GM20431 (cell line): ENCODE results near the gene KATNB1.
"Not testable (repeated sequence)": the region's sequence is repeated elsewhere in the genome, so short reads cannot be mapped to it uniquely, and the experiment has no call there.

Experiments used
- in situ Hi-C: fragments of 300-500 bp; cut with MseI, MboI; formaldehyde crosslinking; loops from one replicate; pipeline ENCODE4 v1.15.0; 2020; ENCODE audit warnings: low sequenced_read_pairs; ENCODE audit not compliant: unreplicated experiment

KATNB1 gene

GRCh38 chr16:57764341-57765159 is 29.0 kb downstream of the KATNB1 start:
- in situ Hi-C loops, result no loop called here

DNA sequence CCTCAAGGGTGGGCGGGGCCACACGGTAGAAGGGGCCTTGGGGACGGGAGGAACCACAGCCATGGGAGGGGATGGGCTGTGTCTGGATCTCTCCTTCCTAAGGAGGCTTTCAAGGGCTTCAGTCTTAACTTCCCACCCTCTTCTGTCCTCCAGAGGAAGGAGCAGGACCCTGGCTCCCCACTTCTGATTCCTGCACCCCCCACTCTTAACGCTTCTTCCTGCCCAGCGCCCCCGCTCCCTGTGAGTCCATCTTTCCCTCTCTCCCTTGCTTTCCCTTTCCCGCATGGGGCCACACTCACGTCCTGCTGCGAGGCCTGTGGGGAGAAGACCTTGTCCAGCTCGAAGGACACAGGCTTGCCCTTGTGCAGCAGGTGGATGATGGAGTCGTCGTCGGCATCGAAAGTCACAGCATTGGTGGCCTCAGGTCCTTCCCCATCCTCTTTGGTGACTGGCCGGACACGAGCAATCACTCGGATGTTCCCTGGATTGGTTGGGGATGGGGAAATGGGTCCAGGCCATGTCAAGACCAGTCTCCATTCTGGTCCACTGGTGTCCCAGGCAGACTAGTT is 29.7 kb downstream of the KATNB1 start:
- in situ Hi-C loops, result no loop called here

- in situ Hi-C loops, result no loop called here
Observed at GRCh38 chr16:57766714-57767348, 31.3 kb downstream of the KATNB1 start.

- in situ Hi-C loops, result no loop called here
Observed at GRCh38 chr16:57769541-57770145, 34.1 kb downstream of the KATNB1 start.

- in situ Hi-C loops, result no loop called here
Observed at GRCh38 chr16:57770361-57770760, 34.8 kb downstream of the KATNB1 start.

DNA sequence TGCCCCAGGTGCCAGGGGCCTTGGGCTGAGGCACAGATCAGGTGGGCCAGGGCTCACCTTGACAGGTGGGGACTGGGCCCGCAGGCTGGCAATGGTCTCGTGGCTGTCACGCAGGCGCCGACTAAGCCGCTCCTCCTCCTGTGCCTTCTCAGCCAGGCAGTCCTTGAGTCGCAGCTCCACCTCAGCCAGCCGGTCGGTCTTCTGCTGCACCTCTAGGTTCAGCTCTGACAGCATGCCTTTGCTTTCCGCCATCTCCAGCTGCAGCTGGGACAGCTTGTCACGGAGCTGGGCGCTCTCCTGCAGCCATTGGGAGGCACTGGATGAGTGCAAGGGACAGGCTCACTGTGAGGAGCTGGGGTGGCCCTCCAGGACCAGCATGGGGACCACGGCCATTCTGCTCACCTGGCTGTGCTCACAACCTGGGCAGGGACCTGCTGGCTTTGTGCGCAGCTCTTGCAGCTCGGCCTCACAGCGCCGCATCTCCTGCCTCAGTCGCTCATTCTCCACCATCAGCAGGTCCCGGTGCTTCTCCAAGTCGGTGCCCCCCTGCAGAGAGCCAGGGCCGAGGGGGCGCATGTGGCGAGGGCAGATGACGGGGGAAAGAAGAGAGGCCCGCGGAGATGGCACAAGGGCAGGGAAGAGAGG is 35.7 kb downstream of the KATNB1 start:
- in situ Hi-C loops, result no loop called here

DNA sequence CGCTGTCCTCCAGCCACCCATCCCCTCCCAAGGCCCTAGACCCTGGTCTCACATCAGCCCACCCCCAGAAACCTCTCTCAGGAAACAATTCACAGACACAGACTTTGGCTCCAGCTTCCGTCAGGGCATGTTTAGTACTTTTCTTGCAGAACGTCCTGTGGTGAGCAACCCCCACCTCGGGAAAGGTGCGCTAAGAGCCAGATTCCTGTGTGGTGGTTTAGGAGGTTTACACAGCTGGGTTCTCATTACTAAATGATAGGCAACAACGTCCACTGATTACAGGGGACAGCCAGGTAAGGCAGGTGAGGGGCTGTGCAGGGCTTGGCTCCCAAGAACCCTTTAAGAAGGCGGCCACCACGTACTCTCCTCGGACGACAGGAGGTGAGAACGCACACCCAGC is 37.4 kb downstream of the KATNB1 start:
- in situ Hi-C loops, result no loop called here

GRCh38 chr16:57773655-57774295 is 38.2 kb downstream of the KATNB1 start:
- in situ Hi-C loops, result no loop called here

DNA sequence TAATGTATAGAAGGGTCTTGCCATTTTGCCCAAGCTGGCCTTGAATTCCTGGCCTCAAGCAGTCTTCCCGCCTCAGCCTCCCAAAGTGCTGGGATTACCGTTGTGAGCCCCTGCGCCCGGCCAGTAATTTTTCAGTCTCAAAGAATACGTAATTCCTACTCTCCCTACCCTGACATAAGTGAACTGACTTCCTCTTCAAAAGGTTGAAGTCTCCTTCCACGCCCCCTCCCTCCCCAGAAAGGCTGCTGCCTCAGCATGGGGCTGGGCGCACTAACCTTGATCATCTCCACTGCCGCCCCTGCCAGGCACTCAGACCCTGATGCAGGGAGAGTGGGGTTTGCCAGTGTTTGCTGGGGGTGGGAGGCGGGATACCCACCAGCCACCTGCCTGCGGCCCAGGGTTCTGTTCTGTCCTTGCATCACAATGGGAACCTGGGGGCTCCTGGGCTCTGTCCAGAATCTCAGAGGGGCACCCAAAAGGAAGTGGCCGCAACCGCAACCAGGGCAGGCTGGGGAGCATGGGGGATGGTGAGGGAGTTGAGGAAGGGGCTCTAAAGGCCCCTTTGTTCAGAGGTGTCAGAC is 39.2 kb downstream of the KATNB1 start:
- in situ Hi-C loops, result no loop called here

DNA sequence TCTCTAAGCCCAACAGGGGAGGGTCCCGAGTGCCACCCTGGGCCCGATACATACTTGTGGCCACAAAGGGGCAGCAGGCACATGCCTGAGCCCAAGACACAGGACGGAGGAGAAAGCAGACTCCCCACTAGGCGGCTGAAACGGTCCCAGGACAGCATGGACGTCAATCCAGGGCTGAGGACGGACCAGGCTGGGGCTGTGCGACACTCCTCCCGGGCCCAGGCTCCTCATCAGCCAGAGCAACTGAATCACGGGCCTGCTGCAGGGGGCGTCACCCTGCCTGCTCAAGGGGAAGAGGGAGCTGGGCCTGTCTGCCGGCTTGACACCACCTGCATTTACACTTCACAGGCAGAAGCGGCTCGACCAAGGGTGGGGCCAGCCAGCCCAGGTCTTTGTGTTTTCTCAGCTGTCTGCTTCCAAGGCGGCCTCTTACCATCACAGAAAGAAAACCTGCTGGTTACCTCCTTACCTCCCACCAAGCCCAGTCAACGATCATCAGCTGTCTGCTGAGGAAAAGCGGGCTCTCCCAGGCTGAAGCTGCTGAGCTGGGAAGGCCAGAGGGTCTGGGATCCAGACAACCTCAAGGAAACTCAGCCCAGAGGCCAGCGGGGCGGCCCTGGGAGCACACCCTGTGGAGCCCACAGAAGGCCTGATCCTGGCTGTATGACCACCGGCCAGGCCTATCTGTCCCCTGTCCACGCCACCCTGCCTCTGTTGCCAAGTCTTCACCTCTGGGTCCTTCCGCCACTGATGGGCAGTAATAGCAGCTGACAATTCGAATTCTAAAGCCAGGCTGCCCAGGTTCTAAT is 40.3 kb downstream of the KATNB1 start:
- in situ Hi-C loops, result no loop called here

DNA sequence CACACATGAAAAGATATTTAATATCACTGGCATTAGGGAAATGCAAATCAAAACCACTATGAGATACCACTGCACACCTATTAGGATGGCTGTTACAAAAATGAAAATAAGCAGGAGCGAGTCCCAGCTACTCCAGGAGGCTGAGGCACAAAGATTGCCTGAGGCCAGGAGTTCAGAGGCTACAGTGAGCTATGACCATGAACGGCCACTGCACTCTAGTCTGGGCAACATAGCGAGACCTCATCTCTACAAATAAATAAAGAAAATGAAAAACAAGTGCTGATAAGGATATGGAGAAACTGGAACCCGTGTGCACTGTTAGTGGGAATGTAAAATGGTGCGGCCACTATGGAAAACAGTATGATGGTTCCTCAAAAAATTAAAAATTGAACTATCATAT is 43.1 kb downstream of the KATNB1 start:
- in situ Hi-C loops, result no loop called here

GRCh38 chr16:57779836-57780235 is 44.3 kb downstream of the KATNB1 start:
- in situ Hi-C loops, result not testable (repeated sequence)

DNA sequence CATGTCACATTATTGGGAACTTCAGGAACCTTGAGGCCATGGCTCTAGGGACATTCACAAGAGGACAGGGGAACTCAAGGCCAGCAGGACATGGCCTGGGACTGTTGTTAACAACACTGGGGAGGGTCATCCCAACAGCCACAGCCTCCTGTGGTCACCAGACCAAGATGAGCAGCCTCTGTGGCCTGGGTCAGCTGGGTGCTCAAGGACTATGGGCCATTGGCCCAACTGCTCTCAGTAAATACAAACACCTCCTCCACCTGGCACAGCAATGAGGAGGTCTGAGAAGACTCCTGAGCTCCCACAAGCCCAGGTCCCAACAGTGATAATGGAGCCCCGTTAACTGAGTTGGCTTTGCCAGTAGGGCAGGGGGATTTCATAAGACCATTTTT is 45.8 kb downstream of the KATNB1 start:
- in situ Hi-C loops, result no loop called here

DNA sequence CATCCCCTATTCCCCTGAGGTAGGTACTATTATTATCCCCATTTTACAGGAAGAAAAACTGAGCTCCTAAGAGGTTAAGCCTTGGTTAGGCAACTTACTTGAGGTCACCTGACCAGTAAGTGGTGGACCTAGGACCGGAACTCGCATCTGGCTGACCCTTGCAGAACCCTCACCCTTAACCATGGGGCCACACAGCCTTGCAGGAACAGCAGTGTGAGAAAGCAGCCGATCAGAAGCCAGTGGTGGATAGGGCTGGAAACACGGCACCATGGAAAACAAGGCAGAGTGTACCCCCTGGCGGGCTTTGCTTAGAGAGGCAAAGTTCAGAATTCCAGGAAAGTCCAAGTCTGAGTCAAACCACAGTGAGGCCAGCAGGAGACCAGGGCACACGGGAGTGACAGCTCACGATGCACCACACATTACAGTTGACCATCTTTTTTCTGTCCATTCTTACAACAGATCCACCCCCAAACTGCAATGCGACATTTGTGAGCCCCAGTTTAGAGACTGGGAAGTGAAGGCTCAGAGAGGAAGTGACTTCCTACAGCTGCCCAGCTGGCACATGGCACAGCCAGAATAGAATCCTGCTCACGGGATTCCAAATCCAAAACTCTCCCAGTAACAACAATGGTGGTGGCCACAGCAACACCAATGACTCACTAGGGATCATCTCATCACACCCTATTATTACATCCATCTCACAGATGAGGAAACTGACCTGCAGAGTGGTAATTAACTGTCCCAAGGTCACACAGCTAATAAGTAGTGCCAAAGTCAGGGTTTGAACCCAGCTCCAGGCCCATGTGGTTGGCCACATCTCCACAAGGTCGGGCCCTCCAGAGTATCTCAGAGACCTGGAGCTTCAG is 46.4 kb downstream of the KATNB1 start:
- in situ Hi-C loops, result no loop called here

- in situ Hi-C loops, result not testable (repeated sequence)
Observed at GRCh38 chr16:57782607-57783055, 47.1 kb downstream of the KATNB1 start.

DNA sequence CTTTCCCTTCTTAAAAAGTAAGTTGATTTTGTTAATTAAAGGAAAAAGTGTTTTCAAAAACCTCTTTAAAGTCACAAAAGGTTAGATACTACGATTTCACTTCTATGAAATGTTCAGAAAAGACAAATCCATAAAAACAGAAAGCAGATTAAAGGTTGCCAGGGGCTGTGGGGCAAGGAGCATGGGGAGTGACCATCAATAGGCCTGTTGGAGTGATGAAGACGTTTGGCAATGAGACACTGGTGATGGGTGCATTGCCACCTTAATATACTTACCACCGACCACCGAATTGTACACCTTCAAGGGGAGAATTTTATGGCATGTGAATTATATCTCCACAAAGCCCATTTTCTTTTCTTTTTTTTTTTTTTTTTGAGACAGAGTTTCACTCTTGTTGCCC is 47.5 kb downstream of the KATNB1 start:
- in situ Hi-C loops, result no loop called here

DNA sequence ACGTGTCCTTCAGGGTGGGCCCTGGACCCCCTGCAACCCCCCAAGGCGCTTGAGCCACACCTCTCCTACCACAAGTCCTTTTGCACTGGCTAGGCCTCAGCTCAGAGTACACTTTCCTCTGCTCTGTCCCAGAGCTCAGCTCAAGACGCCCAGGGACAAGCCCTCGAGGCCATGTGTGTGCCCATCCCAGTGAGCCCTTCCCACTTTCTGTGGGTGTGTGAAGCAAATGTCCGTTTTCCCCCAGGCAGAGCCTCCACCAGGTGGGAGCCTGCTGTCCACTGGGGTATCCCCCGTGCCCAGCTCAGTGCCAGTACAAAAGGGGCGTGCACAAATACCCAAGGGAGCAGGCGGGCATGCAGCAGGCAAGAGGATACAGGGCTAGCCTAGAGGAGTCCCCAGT is 48.3 kb downstream of the KATNB1 start:
- in situ Hi-C loops, result no loop called here

GRCh38 chr16:57784334-57784733 is 48.8 kb downstream of the KATNB1 start:
- in situ Hi-C loops, result no loop called here
